Smooth muscle cell (in vitro differentiated cells): ENCODE results near the gene NCOR2. TPM values are rescaled to one million over a fixed set of nuclear protein-coding genes. Genes with fewer than 3 reads are reported as not detected.
A peak's percentile ranks its signal among the peaks of the same experiment; 100 is the strongest.

Experiments
- DNase-seq: peaks from one replicate; lab custom pipeline; 2025; ENCODE audit not compliant: unreplicated experiment; lab: John Stamatoyannopoulos, UW
- H2AFZ ChIP-seq: fragments of 200-600 bp; sonication (generic); 2 replicates; pipeline ENCODE4 v1.6.0; 2016; ENCODE audit warnings: antibody characterized with exemption, low read depth, mild to moderate bottlenecking
- H3F3A ChIP-seq: fragments of 200-600 bp; sonication (generic); 2 replicates; pipeline ENCODE4 v1.6.0; 2017; ENCODE audit warnings: antibody characterized with exemption, low read depth
- H3K27ac ChIP-seq: fragments of 200-600 bp; sonication (generic); 2 replicates; pipeline ENCODE4 v1.5.1; 2016; ENCODE audit warnings: low read depth, mild to moderate bottlenecking
- H3K27me3 ChIP-seq: fragments of 200-600 bp; sonication (generic); 2 replicates; pipeline ENCODE4 v1.6.1; 2016; ENCODE audit warnings: low read depth, mild to moderate bottlenecking
- H3K36me3 ChIP-seq: fragments of 200-600 bp; sonication (generic); 2 replicates; pipeline ENCODE4 v1.5.1; 2016; ENCODE audit warnings: low read depth
- H3K4me1 ChIP-seq: fragments of 200-600 bp; sonication (generic); 2 replicates; pipeline ENCODE4 v1.5.1; 2016; ENCODE audit warnings: low read depth
- H3K4me2 ChIP-seq: fragments of 200-600 bp; sonication (generic); 2 replicates; pipeline ENCODE4 v1.6.0; 2016; ENCODE audit warnings: mild to moderate bottlenecking
- H3K4me3 ChIP-seq: fragments of 200-600 bp; sonication (generic); 2 replicates; pipeline ENCODE4 v1.5.1; 2016; ENCODE audit warnings: mild to moderate bottlenecking
- H3K79me2 ChIP-seq: fragments of 200-600 bp; sonication (generic); 2 replicates; pipeline ENCODE4 v1.6.0; 2016; ENCODE audit warnings: low read depth, mild to moderate bottlenecking
- H3K9ac ChIP-seq: fragments of 200-600 bp; sonication (generic); 2 replicates; pipeline ENCODE4 v1.6.0; 2016; ENCODE audit warnings: low read depth
- H3K9me3 ChIP-seq: fragments of 200-600 bp; sonication (generic); replicated peaks from 2 replicates; pipeline ENCODE4 v1.5.1; 2016; ENCODE audit warnings: low read depth
- H4K20me1 ChIP-seq: fragments of 200-600 bp; sonication (generic); 2 replicates; pipeline ENCODE4 v1.6.0; 2016; ENCODE audit warnings: low read depth
- WGBS: methylation state at CpG from one replicate; pipeline ENCODE4 v1.1.7; 2016; ENCODE audit warnings: low lambda C conversion rate; 5-methylcytosine and 5-hydroxymethylcytosine counted together
- polyA plus RNA-seq: library from polyadenylated mRNA; unstranded; fragments of >200 nt; fragmentation: Nextera tagmentation; extraction: Ambion mirVana; gene quantifications from 2 replicates; pipeline ENCODE4 v1.2.1, GENCODE V29; 2016
- total RNA-seq: library from RNA; depleted of rRNA; stranded (reverse); fragments of >200 nt; gene quantifications from 2 replicates; pipeline ENCODE4 v1.2.3, GENCODE V29; 2014
- TF ChIP-seq, protein P1 (sequence below): fragments of 200-600 bp; sonication (generic); IDR thresholded peaks from 2 replicates; pipeline ENCODE4 v1.5.1; 2017; ENCODE audit warnings: borderline replicate concordance, mild to moderate bottlenecking, antibody characterized with exemption; ENCODE audit not compliant: insufficient read depth, poor library complexity, severe bottlenecking

Gene NCOR2
- total and polyA plus RNA-seq, 2 experiments from 2014 or later = 64.1 to 164 TPM

DNA sequence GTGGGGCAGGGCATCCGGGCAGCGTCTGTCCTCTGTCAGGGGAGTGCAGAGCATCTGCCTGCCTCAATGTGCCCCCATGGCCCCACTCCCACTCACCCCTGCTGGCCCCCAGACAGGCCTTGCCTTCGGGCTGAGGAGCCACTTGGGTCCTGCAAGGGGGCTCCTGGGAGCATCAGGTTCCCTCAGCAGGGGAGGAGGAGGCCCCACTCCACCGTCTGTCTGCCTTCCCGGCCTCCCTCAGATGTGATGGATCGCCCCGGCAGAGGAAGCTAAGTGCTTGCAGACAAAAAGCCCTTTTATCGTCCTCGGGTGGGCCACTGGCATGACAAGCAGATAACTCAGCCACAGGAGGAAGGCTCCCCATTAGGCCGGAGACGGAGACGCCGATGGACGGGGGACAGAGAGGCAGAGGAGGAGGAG lies 35.1 kb downstream of the NCOR2 start:
- H3K79me2 ChIP-seq = peaks cover 87% of the 10 kb centered on the region
- WGBS = 7% methylated on average over 14 of the region's 14 CpGs
- no peaks in the 10 kb centered on the region for H3K27me3 ChIP-seq
- H3F3A ChIP-seq = peaks cover 24% of the 10 kb centered on the region
- H2AFZ ChIP-seq = no peak overlapping the region
- H3K27ac ChIP-seq = peak overlapping the region; percentile 72
- peaks cover 97% of the 10 kb centered on the region for H4K20me1 ChIP-seq
- no peaks in the 10 kb centered on the region for H3K9me3 ChIP-seq
- TF ChIP-seq, protein P1, sequence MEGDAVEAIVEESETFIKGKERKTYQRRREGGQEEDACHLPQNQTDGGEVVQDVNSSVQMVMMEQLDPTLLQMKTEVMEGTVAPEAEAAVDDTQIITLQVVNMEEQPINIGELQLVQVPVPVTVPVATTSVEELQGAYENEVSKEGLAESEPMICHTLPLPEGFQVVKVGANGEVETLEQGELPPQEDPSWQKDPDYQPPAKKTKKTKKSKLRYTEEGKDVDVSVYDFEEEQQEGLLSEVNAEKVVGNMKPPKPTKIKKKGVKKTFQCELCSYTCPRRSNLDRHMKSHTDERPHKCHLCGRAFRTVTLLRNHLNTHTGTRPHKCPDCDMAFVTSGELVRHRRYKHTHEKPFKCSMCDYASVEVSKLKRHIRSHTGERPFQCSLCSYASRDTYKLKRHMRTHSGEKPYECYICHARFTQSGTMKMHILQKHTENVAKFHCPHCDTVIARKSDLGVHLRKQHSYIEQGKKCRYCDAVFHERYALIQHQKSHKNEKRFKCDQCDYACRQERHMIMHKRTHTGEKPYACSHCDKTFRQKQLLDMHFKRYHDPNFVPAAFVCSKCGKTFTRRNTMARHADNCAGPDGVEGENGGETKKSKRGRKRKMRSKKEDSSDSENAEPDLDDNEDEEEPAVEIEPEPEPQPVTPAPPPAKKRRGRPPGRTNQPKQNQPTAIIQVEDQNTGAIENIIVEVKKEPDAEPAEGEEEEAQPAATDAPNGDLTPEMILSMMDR = no peak
- H3K4me1 ChIP-seq = peaks cover 29% of the 10 kb centered on the region
- DNase-seq = no peak
- no peaks in the 10 kb centered on the region for H3K36me3 ChIP-seq
- peak overlapping the region; percentile 51 for H3K4me2 ChIP-seq
- H3K4me3 ChIP-seq = no peak overlapping the region
- H3K9ac ChIP-seq = no peak overlapping the region

DNA sequence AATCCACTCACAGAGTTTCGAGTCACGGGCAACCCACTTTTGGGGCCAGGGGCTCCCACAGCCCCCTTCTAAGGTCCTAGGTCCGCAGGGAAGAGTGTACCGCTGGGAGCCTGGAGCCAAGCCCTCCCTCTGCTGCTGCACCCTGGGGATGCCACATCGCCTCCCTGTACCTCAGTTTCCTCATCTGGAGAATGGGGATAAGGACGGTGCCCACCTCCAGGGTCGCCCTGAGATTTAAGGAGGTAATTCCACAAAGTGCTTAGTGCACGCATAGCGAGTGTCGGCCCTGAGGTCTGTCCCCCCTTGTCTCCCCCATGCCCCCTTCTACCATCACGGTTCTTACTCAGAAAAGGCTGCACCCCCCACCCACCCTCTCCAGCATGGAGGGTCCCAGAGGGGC lies 35.5 kb downstream of the NCOR2 start:
- Histone ChIP-seq H4K20me1 (peaks cover 96% of the 10 kb centered on the region), H3K4me2 (peak overlapping the region; percentile 51), H3K4me1 (peaks cover 28% of the 10 kb centered on the region), H3F3A (peaks cover 25% of the 10 kb centered on the region), H3K79me2 (peaks cover 87% of the 10 kb centered on the region), H3K27me3 (no peaks in the 10 kb centered on the region), H3K4me3 (no peak overlapping the region), H2AFZ (no peak overlapping the region), H3K36me3 (no peaks in the 10 kb centered on the region), H3K9ac (no peak overlapping the region), H3K9me3 (no peaks in the 10 kb centered on the region), H3K27ac (peak overlapping the region; percentile 72)
- TF ChIP-seq, protein P1 = no peak
- DNase-seq = no peak
- WGBS = 92% methylated on average over 11 of the region's 11 CpGs

DNA sequence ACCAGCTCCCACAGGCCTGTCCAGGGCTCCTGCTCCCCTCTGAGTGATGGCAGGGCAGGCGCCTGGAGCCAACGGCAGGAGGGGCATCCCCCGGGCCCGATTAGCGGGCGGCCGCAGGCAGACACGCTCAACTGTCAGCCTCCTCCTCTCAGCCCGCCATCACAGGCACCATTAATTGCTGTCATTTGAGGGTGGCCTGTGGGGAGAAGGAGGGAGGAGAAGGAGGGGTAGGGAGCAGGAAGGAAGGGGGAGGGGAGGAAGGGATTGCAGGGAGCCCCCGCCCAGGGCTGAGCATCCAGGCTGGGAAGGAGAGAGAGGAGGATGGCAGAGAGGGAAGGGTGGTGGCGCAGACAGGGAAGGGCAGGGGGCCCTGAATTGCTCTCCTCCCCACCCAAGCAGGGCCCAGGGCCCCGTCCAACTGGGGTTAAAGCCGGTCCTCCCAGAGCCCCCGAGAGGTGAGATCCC lies 36.1 kb downstream of the NCOR2 start:
- DNase-seq = no peak
- no peak overlapping the region for H3K9ac ChIP-seq
- H3K27ac ChIP-seq = peak overlapping the region; percentile 72
- H3K36me3 ChIP-seq = no peaks in the 10 kb centered on the region
- H4K20me1 ChIP-seq = peaks cover 96% of the 10 kb centered on the region
- H3K27me3 ChIP-seq = no peaks in the 10 kb centered on the region
- 40% methylated on average over 12 of the region's 14 CpGs for WGBS
- H2AFZ ChIP-seq = no peak overlapping the region
- H3K4me2 ChIP-seq = peak overlapping the region; percentile 51
- peaks cover 31% of the 10 kb centered on the region for H3F3A ChIP-seq
- TF ChIP-seq, protein P1 = no peak
- no peaks in the 10 kb centered on the region for H3K9me3 ChIP-seq
- peaks cover 25% of the 10 kb centered on the region for H3K4me1 ChIP-seq
- H3K79me2 ChIP-seq = peaks cover 88% of the 10 kb centered on the region
- no peak overlapping the region for H3K4me3 ChIP-seq

DNA sequence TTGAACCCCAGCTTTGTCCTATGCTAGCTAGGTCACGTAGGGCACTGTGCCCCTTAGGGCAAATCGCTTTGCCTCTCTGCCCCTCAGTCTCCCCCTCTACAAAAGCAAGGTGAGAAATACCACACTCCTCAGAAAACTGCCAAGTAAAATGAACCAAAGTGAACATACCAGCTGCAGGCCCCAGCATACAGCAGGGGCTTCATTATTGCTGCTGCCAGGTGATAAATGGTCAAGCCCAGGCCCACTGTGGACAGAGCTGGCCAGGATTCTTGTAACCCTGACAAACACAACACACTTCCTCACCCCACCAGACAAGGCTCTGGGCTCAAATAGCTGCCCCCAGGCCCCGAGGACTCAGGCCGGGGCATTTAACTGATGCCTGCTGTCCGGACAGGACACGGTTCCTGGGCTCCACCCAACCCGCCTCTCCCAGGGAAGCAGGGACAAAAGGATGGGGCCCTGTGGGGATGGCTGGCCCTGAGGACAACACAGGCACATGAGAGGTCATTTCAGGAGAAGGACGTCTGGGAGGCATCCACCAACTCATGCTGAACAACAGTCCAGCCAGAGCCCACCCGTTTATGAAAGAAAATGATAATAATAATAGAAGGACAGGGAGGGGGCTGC lies 36.7 kb downstream of the NCOR2 start:
- no peaks in the 10 kb centered on the region for H3K36me3 ChIP-seq
- H3K4me1 ChIP-seq = peaks cover 25% of the 10 kb centered on the region
- 75% methylated on average over 9 of the region's 9 CpGs for WGBS
- no peak overlapping the region for H3K9ac ChIP-seq
- H4K20me1 ChIP-seq = peaks cover 96% of the 10 kb centered on the region
- no peak overlapping the region for H3K4me3 ChIP-seq
- peaks cover 88% of the 10 kb centered on the region for H3K79me2 ChIP-seq
- H2AFZ ChIP-seq = no peak overlapping the region
- H3K9me3 ChIP-seq = no peaks in the 10 kb centered on the region
- no peak for DNase-seq
- no peaks in the 10 kb centered on the region for H3K27me3 ChIP-seq
- H3K27ac ChIP-seq = peak overlapping the region; percentile 72
- TF ChIP-seq, protein P1 = no peak
- peaks cover 31% of the 10 kb centered on the region for H3F3A ChIP-seq
- H3K4me2 ChIP-seq = peak overlapping the region; percentile 51
